Uterus (tissue), 4 donors: ENCODE data around the gene PTPRD. TPM values are rescaled to one million over a fixed set of nuclear protein-coding genes. Genes with fewer than 3 reads are reported as not detected.
"Not testable (repeated sequence)": the region's sequence is repeated elsewhere in the genome, so short reads cannot be mapped to it uniquely, and the experiment has no call there.

Experiments
- DNase-seq, 2 donors: peaks; one replicate each; pipeline ENCODE4 v3.0.0-alpha.2; 2019 to 2020
- H3K27ac ChIP-seq, 2 donors: fragments of 200-600 bp; sonication (generic); 1 replicate in 1 of 2; 2 replicates in 1 of 2; pipeline ENCODE4 v1.5.1; 2016 to 2018
- H3K27me3 ChIP-seq, 2 donors: fragments of 200-600 bp; sonication (generic); one replicate each; pipeline ENCODE4 v1.5.1; 2018 to 2019; ENCODE audit warnings: control low read depth in 1 of 2
- H3K36me3 ChIP-seq, 2 donors: fragments of 200-600 bp; sonication (generic); one replicate each; pipeline ENCODE4 v1.5.1; 2019; ENCODE audit warnings: control low read depth in 1 of 2
- H3K4me1 ChIP-seq, 2 donors: fragments of 200-600 bp; sonication (generic); one replicate each; pipeline ENCODE4 v1.5.1; 2018 to 2019; ENCODE audit warnings: control low read depth in 1 of 2
- H3K4me3 ChIP-seq, 2 donors: fragments of 200-600 bp; sonication (generic); 1 replicate in 1 of 2; 2 replicates in 1 of 2; pipeline ENCODE4 v1.5.1; 2018 to 2019; ENCODE audit warnings: mild to moderate bottlenecking in 1 of 2
- H3K9me3 ChIP-seq, 2 donors: fragments of 200-600 bp; sonication (generic); one replicate each; pipeline ENCODE4 v1.5.1; 2019; ENCODE audit warnings: control low read depth in 1 of 2
- CTCF ChIP-seq, 4 experiments: fragments of 200-600 bp in 2 of 4; fragments of 450-650 bp in 2 of 4; sonication (generic) in 2 of 4; IDR thresholded peaks; one replicate each; pipeline ENCODE4 v1.5.1; 2016 to 2019; ENCODE audit warnings: antibody characterized with exemption in 4 of 4, mild to moderate bottlenecking in 2 of 4, moderate library complexity in 1 of 4
- POLR2A ChIP-seq, 2 donors: fragments of 450-650 bp; IDR thresholded peaks; one replicate each; pipeline ENCODE4 v1.6.1; 2016; ENCODE audit warnings: antibody characterized with exemption in 2 of 2, mild to moderate bottlenecking in 1 of 2, moderate library complexity in 1 of 2
- intact Hi-C: fragments of 100-400 bp; cut with DNase I; formaldehyde crosslinking; loops from one replicate; pipeline ENCODE4 v1.15.1; 2023; ENCODE audit warnings: low total_unique reads
- total RNA-seq, 4 donors: library from RNA; depleted of rRNA in 3 of 4; stranded (reverse); fragments of >200 nt in 3 of 4; gene quantifications; one replicate each; pipeline versions ENCODE4 v1.1.0 to v1.2.4, GENCODE V29; 2014 to 2023
- donor health status: DM: yes; HTN: yes; CAD: no.

Gene PTPRD
- total RNA-seq, 4 donors from 2014 or later: 1.2 to 136 (median 26.4) TPM

GRCh38 chr9:9437641-9438040 is 1175.2 kb downstream of the PTPRD start:
- no peak overlapping the region for H3K4me3 ChIP-seq
- TF ChIP-seq POLR2A (IDR thresholded peaks at IDR 0.05): no peak
- no peaks in the 10 kb centered on the region for H3K27me3 ChIP-seq
- H3K4me1 ChIP-seq: no peaks in the 10 kb centered on the region
- intact Hi-C loops: no loop called here
- no peaks in the 10 kb centered on the region for H3K9me3 ChIP-seq
- no peaks in the 10 kb centered on the region for H3K36me3 ChIP-seq
- no peak for DNase-seq
- H3K27ac ChIP-seq: no peak overlapping the region

- intact Hi-C loops, H3K4me3 ChIP-seq, H3K27ac ChIP-seq, H3K27me3 ChIP-seq, H3K4me1 ChIP-seq, DNase-seq, H3K9me3 ChIP-seq, H3K36me3 ChIP-seq: not testable (repeated sequence)
These were observed 1186.3 kb downstream of the PTPRD start for GRCh38 chr9:9426454-9426853.

- no peaks in the 10 kb centered on the region for H3K36me3 ChIP-seq
- DNase-seq: no peak
- no peaks in the 10 kb centered on the region for H3K9me3 ChIP-seq
- intact Hi-C loops: no loop called here
- no peak overlapping the region for H3K4me3 ChIP-seq
- H3K4me1 ChIP-seq: no peaks in the 10 kb centered on the region
- H3K27me3 ChIP-seq: no peaks in the 10 kb centered on the region
- TF ChIP-seq POLR2A (IDR thresholded peaks at IDR 0.05) (no peak), CTCF (IDR thresholded peaks at IDR 0.05) (no peak)
- H3K27ac ChIP-seq: no peak overlapping the region
These were observed 1200.6 kb downstream of the PTPRD start for GRCh38 chr9:9412241-9412640.

- no peaks in the 10 kb centered on the region for H3K36me3 ChIP-seq
- no peak for DNase-seq
- H3K4me3 ChIP-seq: no peak overlapping the region
- H3K27ac ChIP-seq: no peak overlapping the region
- no peaks in the 10 kb centered on the region for H3K4me1 ChIP-seq
- intact Hi-C loops: no loop called here
- no peak for TF ChIP-seq POLR2A (IDR thresholded peaks at IDR 0.05)
- no peaks in the 10 kb centered on the region for H3K9me3 ChIP-seq
- H3K27me3 ChIP-seq: no peaks in the 10 kb centered on the region
These were observed 1202.1 kb downstream of the PTPRD start for GRCh38 chr9:9410736-9411135.

GRCh38 chr9:9399982-9400381 is 1212.8 kb downstream of the PTPRD start:
- no peaks in the 10 kb centered on the region for H3K4me1 ChIP-seq
- H3K27me3 ChIP-seq: no peaks in the 10 kb centered on the region
- TF ChIP-seq POLR2A (IDR thresholded peaks at IDR 0.05) (no peak), CTCF (IDR thresholded peaks at IDR 0.05) (no peak)
- no peak overlapping the region for H3K27ac ChIP-seq
- intact Hi-C loops: no loop called here
- DNase-seq: no peak
- no peaks in the 10 kb centered on the region for H3K36me3 ChIP-seq
- no peaks in the 10 kb centered on the region for H3K9me3 ChIP-seq
- H3K4me3 ChIP-seq: no peak overlapping the region

- Histone ChIP-seq H3K27ac (no peak overlapping the region), H3K9me3 (no peaks in the 10 kb centered on the region), H3K4me1 (no peaks in the 10 kb centered on the region), H3K27me3 (no peaks in the 10 kb centered on the region), H3K36me3 (no peaks in the 10 kb centered on the region), H3K4me3 (no peak overlapping the region)
- DNase-seq: no peak
- no peak for TF ChIP-seq CTCF (IDR thresholded peaks at IDR 0.05)
- no peak for TF ChIP-seq POLR2A (IDR thresholded peaks at IDR 0.05)
- intact Hi-C loops: no loop called here
These were observed 1216.3 kb downstream of the PTPRD start for GRCh38 chr9:9396518-9396917.

- intact Hi-C loops: no loop called here
- Histone ChIP-seq H3K4me1 (no peaks in the 10 kb centered on the region), H3K36me3 (no peaks in the 10 kb centered on the region), H3K27me3 (no peaks in the 10 kb centered on the region), H3K27ac (no peak overlapping the region), H3K4me3 (no peak overlapping the region), H3K9me3 (no peaks in the 10 kb centered on the region)
- TF ChIP-seq POLR2A (IDR thresholded peaks at IDR 0.05) (no peak), CTCF (IDR thresholded peaks at IDR 0.05) (no peak)
- DNase-seq: no peak
These were observed 1217.3 kb downstream of the PTPRD start for GRCh38 chr9:9395539-9395938.
